Measurements from ENCODE around the gene TRAPPC14.
A peak's percentile ranks its signal among the peaks of the same experiment; 100 is the strongest.

GRCh38 chr7:100132697-100133151 lies 25.8 kb downstream of the TRAPPC14 start:
- TF ChIP-seq EZH2phosphoT487 (IDR thresholded peaks at IDR 0.05): no peak
- TF ChIP-seq CTCF (IDR thresholded peaks at IDR 0.05): peak; percentile 87

Measured in neural progenitor cell (in vitro differentiated cells).